ENCODE results near the gene THSD7B.

Gene THSD7B

GRCh38 chr2:137115081-137115794 is 349.9 kb downstream of the THSD7B start:
- no peak overlapping the region for H3K4me3 ChIP-seq (ENCODE audit: low read depth, low read length)
- no peak for TF ChIP-seq CTCF (IDR thresholded peaks at IDR 0.05; ENCODE audit: low read depth, low read length, missing control alignments)
- DNase-seq (ENCODE audit: low read depth), result no peak

- DNase-seq (ENCODE audit: low read depth), result no peak
- TF ChIP-seq CTCF (IDR thresholded peaks at IDR 0.05; ENCODE audit: low read depth, low read length, missing control alignments), result no peak
- H3K4me3 ChIP-seq (ENCODE audit: low read depth, low read length), result no peak overlapping the region
Measured at GRCh38 chr2:137115795-137116089, 350.4 kb downstream of the THSD7B start.

- H3K4me3 ChIP-seq (ENCODE audit: low read depth, low read length), result no peak overlapping the region
- TF ChIP-seq CTCF (IDR thresholded peaks at IDR 0.05; ENCODE audit: low read depth, low read length, missing control alignments), result no peak
- no peak for DNase-seq (ENCODE audit: low read depth)
Measured at GRCh38 chr2:137117385-137117784, 352.0 kb downstream of the THSD7B start.

- no peak for DNase-seq (ENCODE audit: low read depth)
- H3K4me3 ChIP-seq (ENCODE audit: low read depth, low read length), result no peak overlapping the region
- no peak for TF ChIP-seq CTCF (IDR thresholded peaks at IDR 0.05; ENCODE audit: low read depth, low read length, missing control alignments)
Measured at GRCh38 chr2:137118140-137118539, 352.8 kb downstream of the THSD7B start.

- DNase-seq (ENCODE audit: low read depth), result no peak
- no peak overlapping the region for H3K4me3 ChIP-seq (ENCODE audit: low read depth, low read length)
- TF ChIP-seq CTCF (IDR thresholded peaks at IDR 0.05; ENCODE audit: low read depth, low read length, missing control alignments), result no peak
Measured at GRCh38 chr2:137123226-137123625, 357.9 kb downstream of the THSD7B start.

- TF ChIP-seq CTCF (IDR thresholded peaks at IDR 0.05; ENCODE audit: low read depth, low read length, missing control alignments), result no peak
- H3K4me3 ChIP-seq (ENCODE audit: low read depth, low read length), result no peak overlapping the region
- no peak for DNase-seq (ENCODE audit: low read depth)
Measured at GRCh38 chr2:137133225-137133624, 367.9 kb downstream of the THSD7B start.

- DNase-seq (ENCODE audit: low read depth), result no peak
- no peak for TF ChIP-seq CTCF (IDR thresholded peaks at IDR 0.05; ENCODE audit: low read depth, low read length, missing control alignments)
- no peak overlapping the region for H3K4me3 ChIP-seq (ENCODE audit: low read depth, low read length)
Measured at GRCh38 chr2:137138263-137138662, 372.9 kb downstream of the THSD7B start.

All from GM12864 (cell line).